Astrocyte of the spinal cord (primary cell): ENCODE measurements around the gene KRTAP5-5.

Experiments used
- DNase-seq: peaks from one replicate; pipeline ENCODE4 v3.0.0; 2011; ENCODE audit warnings: low read depth, low spot score
- H3K4me3 ChIP-seq: 2 replicates; pipeline ENCODE4 v1.5.1; 2011; ENCODE audit warnings: low read depth, mild to moderate bottlenecking, low read length, moderate library complexity
- CTCF ChIP-seq: IDR thresholded peaks from 2 replicates; pipeline ENCODE4 v1.5.1; 2012; ENCODE audit warnings: low read depth, mild to moderate bottlenecking, low read length, inconsistent platforms
- in situ Hi-C: cut with HindIII; loops from 2 replicates; pipeline ENCODE4 v1.10.0; 2017; ENCODE audit warnings: low sequenced_read_pairs

The KRTAP5-5 gene

GRCh38 chr11:1648653-1649420 is 19.3 kb downstream of the KRTAP5-5 start:
- H3K4me3 ChIP-seq, result no peak overlapping the region
- TF ChIP-seq CTCF, result no peak
- in situ Hi-C loops, result no loop called here
- no peak for DNase-seq

GRCh38 chr11:1650034-1650917 is 20.7 kb downstream of the KRTAP5-5 start:
- H3K4me3 ChIP-seq, result no peak overlapping the region
- no peak for DNase-seq
- no peak for TF ChIP-seq CTCF
- in situ Hi-C loops, result no loop called here

GRCh38 chr11:1650918-1651262 is 21.3 kb downstream of the KRTAP5-5 start:
- no peak for TF ChIP-seq CTCF

GRCh38 chr11:1651411-1651980 is 21.9 kb downstream of the KRTAP5-5 start:
- H3K4me3 ChIP-seq, result no peak overlapping the region
- no peak for DNase-seq
- no peak for TF ChIP-seq CTCF
- in situ Hi-C loops, result no loop called here

More at GRCh38 chr11:1650918-1651262, 21.3 kb downstream of the KRTAP5-5 start:
- no peak overlapping the region for H3K4me3 ChIP-seq
- no peak for DNase-seq
- in situ Hi-C loops, result no loop called here

GRCh38 chr11:1652026-1652425 is 22.5 kb downstream of the KRTAP5-5 start:
- no peak for DNase-seq
- H3K4me3 ChIP-seq, result no peak overlapping the region
- in situ Hi-C loops, result no loop called here
- no peak for TF ChIP-seq CTCF

GRCh38 chr11:1652442-1652770 is 22.8 kb downstream of the KRTAP5-5 start:
- no peak overlapping the region for H3K4me3 ChIP-seq
- in situ Hi-C loops, result no loop called here
- no peak for TF ChIP-seq CTCF
- no peak for DNase-seq
